Peyer's patch (tissue), 4 donors: Measurements from ENCODE around the gene MKNK2. TPM values are rescaled to one million over a fixed set of nuclear protein-coding genes. Genes with fewer than 3 reads are reported as not detected.

Experiments used
- DNase-seq, 3 donors: peaks; one replicate each; pipeline ENCODE4 v3.0.0-alpha.2; 2017 to 2019
- H3K27ac ChIP-seq, 4 donors: fragments of 200-600 bp; sonication (generic); one replicate each; pipeline ENCODE4 v1.5.1; 2016 to 2019
- H3K27me3 ChIP-seq, 2 donors: fragments of 200-600 bp; sonication (generic); one replicate each; pipeline ENCODE4 v1.5.1; 2019
- H3K36me3 ChIP-seq, 3 donors: fragments of 200-600 bp; sonication (generic); one replicate each; pipeline ENCODE4 v1.5.1; 2016 to 2019
- H3K4me1 ChIP-seq, 4 donors: fragments of 200-600 bp; sonication (generic); one replicate each; pipeline ENCODE4 v1.5.1; 2016 to 2019
- H3K4me3 ChIP-seq, 4 donors: fragments of 200-600 bp; sonication (generic); 1 replicate in 3 of 4; 2 replicates in 1 of 4; pipeline ENCODE4 v1.5.1; 2016 to 2019; ENCODE audit warnings: mild to moderate bottlenecking in 1 of 4
- H3K9me3 ChIP-seq, 4 donors: fragments of 200-600 bp; sonication (generic); one replicate each; pipeline ENCODE4 v1.5.1; 2016 to 2019; ENCODE audit warnings: mild to moderate bottlenecking in 1 of 4
- POLR2A ChIP-seq, 2 donors: fragments of 450-650 bp; IDR thresholded peaks; one replicate each; pipeline ENCODE4 v1.5.1; 2017; ENCODE audit warnings: antibody characterized with exemption in 2 of 2, mild to moderate bottlenecking in 2 of 2, moderate library complexity in 2 of 2
- total RNA-seq, 4 donors: library from RNA; depleted of rRNA; stranded (reverse); fragments of >200 nt; gene quantifications; one replicate each; pipeline ENCODE4 v1.1.0, GENCODE V29; 2016
- TF ChIP-seq, protein P1 (sequence below), 6 experiments: fragments of 450-650 bp in 4 of 6; fragments of 200-600 bp in 2 of 6; sonication (generic) in 1 of 6; IDR thresholded peaks; one replicate each; pipeline ENCODE4 v1.5.1; 2017 to 2019; ENCODE audit warnings: antibody characterized with exemption in 6 of 6, mild to moderate bottlenecking in 3 of 6, moderate library complexity in 1 of 6

The MKNK2 gene
- total RNA-seq, 4 donors from 2014 or later = 119 to 253 (median 192) TPM

DNA sequence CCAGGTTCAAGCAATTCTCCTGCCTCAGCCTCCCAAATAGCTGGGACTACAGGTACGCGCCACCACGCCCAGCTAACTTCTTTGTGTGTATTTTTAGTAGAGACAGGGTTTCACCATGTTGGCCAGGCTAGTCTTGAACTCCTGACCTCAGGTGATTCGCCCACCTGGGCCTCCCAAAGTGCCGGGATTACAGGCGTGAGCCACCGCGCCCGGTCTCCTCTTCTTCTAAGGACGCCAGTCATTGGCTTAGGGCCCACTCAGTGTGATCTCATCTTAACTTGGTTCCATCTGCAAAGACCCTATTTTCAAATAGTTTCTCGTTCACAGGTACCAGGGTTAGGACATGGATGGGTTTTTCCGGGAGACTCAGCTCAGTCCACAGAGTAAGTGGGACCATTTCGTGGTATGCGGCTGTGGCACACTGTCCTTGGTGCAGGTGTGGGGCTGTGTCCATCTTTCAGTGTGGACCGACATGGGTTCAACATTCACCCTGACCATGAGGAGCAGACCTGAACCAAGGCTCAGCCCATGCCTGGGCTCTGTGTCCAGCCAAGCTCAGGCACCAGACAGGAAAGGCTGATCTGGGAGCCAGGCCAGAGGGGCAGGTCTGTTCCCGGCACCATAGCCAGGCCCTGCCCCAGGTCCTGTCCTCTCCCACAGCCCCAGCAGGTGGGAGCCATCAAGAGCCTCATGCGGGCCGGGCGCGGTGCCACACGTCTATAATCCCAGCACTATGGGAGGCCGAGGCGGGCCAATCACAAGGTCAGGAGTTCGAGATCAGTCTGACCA is 2.8 kb upstream of the MKNK2 start:
- H3K9me3 ChIP-seq = no peaks in the 10 kb centered on the region
- peaks cover 4 to 72% (median 50%) of the 10 kb centered on the region in 4 donors for H3K4me1 ChIP-seq
- peak in 1 of 3 donors; percentile 78 for DNase-seq
- H3K27ac ChIP-seq = peak overlapping the region; percentile 65 to 100 (median 94)
- H3K36me3 ChIP-seq = no peaks in the 10 kb centered on the region
- H3K4me3 ChIP-seq = no peak overlapping the region
- TF ChIP-seq, protein P1, sequence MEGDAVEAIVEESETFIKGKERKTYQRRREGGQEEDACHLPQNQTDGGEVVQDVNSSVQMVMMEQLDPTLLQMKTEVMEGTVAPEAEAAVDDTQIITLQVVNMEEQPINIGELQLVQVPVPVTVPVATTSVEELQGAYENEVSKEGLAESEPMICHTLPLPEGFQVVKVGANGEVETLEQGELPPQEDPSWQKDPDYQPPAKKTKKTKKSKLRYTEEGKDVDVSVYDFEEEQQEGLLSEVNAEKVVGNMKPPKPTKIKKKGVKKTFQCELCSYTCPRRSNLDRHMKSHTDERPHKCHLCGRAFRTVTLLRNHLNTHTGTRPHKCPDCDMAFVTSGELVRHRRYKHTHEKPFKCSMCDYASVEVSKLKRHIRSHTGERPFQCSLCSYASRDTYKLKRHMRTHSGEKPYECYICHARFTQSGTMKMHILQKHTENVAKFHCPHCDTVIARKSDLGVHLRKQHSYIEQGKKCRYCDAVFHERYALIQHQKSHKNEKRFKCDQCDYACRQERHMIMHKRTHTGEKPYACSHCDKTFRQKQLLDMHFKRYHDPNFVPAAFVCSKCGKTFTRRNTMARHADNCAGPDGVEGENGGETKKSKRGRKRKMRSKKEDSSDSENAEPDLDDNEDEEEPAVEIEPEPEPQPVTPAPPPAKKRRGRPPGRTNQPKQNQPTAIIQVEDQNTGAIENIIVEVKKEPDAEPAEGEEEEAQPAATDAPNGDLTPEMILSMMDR (IDR thresholded peaks at IDR 0.05) = no peak
- no peak for TF ChIP-seq POLR2A (IDR thresholded peaks at IDR 0.05)
- no peaks in the 10 kb centered on the region for H3K27me3 ChIP-seq

DNA sequence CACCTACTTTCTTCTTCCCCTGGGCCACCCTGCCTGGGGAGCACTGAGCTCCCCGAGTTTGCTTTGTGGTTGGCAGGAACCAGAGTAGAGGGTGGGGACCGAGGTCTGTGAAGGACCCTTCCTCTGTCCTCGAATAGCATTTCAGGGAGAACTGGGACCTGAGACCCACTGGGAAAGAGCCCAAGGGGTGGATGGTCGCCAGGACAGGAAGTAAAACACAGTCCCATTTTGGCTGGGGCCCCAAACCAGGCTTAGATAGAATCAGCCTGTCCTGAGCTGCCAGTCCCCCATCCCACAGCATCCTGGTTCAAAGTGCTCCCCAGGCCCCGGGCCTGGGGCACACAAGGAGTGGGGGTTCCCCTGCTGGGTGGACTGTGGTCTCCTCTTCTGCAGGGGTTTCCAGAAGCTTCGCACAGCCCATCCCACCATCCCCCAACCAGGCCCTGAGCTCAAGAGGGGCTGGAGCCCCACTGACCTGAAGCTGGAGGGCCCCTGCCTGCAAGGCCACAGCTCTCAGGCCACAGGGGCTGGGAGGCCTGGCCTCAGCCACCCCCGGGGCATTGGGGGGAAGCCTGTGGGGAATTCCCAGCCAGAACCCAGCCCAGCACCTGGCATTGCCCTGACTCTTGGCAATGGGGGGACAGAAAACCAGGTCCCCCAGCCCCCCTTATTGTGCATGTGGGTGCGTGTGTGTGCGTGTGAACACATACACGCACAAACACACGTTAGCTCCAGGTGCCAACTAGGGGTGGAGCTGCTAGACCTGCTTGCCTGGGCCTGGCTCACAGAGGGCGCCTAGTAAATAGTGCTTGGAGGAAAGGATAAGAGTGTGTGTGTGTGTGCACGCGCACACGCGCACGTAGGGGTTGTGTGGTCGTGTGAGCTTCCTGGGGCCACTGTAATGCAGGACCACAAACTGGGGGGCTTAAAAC is 995 bp upstream of the MKNK2 start:
- no peaks in the 10 kb centered on the region for H3K9me3 ChIP-seq
- DNase-seq = peak in 2 of 3 donors; percentile 65 to 76
- TF ChIP-seq, protein P1 (IDR thresholded peaks at IDR 0.05) = no peak
- TF ChIP-seq POLR2A (IDR thresholded peaks at IDR 0.05) = no peak
- no peaks in the 10 kb centered on the region for H3K27me3 ChIP-seq
- H3K4me1 ChIP-seq = peaks cover 6 to 72% (median 63%) of the 10 kb centered on the region in 4 donors
- no peaks in the 10 kb centered on the region for H3K36me3 ChIP-seq
- peak overlapping the region; percentile 98 to 99 (median 99) for H3K27ac ChIP-seq
- H3K4me3 ChIP-seq = peak overlapping the region; percentile 85 to 100 (median 98)

DNA sequence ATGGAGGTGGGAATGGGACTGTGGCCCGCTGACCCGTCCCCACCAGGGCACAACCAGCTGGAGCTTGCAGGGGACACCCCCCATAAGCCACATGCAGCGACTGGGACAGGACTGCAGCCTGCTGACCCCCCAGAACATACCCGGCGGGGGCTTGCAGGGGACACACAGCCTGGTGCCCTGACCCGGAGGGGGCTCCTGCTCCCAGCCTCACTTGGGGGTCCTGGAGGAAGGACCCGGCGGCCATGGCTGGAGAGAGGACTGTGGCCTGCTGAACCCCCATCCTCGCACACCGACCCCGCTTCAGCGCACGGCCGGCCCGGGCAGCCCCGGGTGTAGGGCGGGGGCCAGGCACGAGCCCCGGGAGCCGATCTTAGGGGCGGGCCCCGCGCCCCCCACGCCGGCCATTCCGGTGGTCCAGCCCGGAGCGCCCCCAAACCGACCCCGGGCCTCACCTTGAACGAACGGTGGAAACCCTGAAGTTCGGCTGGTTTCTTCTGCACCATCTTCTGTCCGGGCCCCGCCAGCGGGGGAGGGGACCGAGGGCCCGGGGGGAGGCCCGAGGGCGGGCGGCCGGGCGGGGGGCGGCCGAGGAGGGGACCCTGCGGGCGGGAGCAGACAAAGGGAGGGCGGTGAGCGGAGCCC is 574 bp downstream of the MKNK2 start:
- Histone ChIP-seq H3K4me1 (peaks cover 6 to 74% (median 58%) of the 10 kb centered on the region in 4 donors), H3K36me3 (peaks cover 0 to 13% (median 0%) of the 10 kb centered on the region in 3 donors), H3K4me3 (peak overlapping the region; percentile 85 to 100 (median 98)), H3K27ac (peak overlapping the region; percentile 98 to 99 (median 99)), H3K27me3 (no peaks in the 10 kb centered on the region), H3K9me3 (no peaks in the 10 kb centered on the region)
- TF ChIP-seq, protein P1 (IDR thresholded peaks at IDR 0.05) = no peak
- no peak for TF ChIP-seq POLR2A (IDR thresholded peaks at IDR 0.05)
- peak in 1 of 3 donors; percentile 72 for DNase-seq

GRCh38 chr19:2049741-2050348 is 1.2 kb downstream of the MKNK2 start:
- TF ChIP-seq, protein P1 (IDR thresholded peaks at IDR 0.05) = no peak
- TF ChIP-seq POLR2A (IDR thresholded peaks at IDR 0.05) = peak; percentile 72 to 81
- Histone ChIP-seq H3K4me1 (peaks cover 6 to 74% (median 58%) of the 10 kb centered on the region in 4 donors), H3K4me3 (peak overlapping the region; percentile 85 to 100 (median 98)), H3K27me3 (no peaks in the 10 kb centered on the region), H3K9me3 (no peaks in the 10 kb centered on the region), H3K27ac (peak overlapping the region; percentile 98 to 99 (median 99)), H3K36me3 (peaks cover 0 to 19% (median 0%) of the 10 kb centered on the region in 3 donors)
- peak; percentile 89 to 95 (median 94) for DNase-seq
